HG03066 (cell line): ENCODE measurements around the gene TTC16.
A peak's percentile ranks its signal among the peaks of the same experiment; 100 is the strongest.

ENCODE experiments used
- ATAC-seq: cut with Tn5 transposase; IDR thresholded peaks from one replicate; pipeline ENCODE4 v1.9.1; 2021; ENCODE audit warnings: low read depth; ENCODE audit not compliant: unreplicated experiment

Gene TTC16

DNA sequence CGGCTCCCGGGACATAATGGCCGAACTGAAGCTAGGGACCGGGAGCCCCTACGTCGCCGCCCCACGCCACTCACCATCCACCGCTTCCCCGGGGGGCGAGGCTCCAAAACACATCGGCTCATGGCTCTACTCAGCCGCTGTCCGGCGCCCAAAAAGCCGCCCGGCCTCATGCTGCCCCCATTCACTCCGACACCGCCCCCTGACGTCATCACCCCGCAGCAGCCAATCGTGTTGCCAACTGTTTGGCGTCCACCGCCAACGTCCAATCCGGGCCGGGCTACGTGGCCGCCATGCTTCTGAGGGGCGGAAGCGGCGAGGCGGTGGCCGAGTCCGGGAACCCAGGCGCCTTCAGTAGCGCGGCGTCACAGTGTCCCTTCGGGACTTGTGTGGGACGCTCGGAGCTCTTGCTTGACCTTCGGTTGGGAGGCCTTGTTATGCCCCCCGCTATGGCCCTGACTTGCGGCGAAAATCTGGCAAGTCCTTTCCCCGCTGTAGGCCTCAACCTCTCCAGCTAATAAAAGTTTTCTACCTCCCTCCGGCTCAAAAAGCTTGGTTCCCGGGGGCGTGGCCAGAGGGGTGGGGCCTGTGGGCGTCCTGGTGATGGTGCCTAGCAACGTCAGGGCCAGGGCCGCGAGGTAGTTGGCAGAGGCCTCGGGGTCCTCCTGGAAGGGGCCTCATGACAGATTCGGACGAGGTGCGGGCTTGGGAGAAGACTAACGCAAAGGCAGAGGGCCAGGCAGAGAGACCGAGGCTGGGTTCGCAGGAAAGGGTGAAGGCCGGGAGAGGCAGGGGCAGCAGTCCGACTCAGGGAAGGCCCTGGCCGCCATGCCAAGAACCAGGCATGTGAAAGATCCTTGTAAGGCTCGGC is at the start of gene TTC16, which contains the start of gene PTRH1:
TTC16 (plus strand) TSS at position 610 of the 868 bp plus-strand sequence; CDS start at position 677, 67 bp downstream.
PTRH1 (minus strand) TSS at position 194 of the 868 bp plus-strand sequence; CDS start at position 170, 24 bp downstream.
- ATAC-seq = peak; percentile 87

DNA sequence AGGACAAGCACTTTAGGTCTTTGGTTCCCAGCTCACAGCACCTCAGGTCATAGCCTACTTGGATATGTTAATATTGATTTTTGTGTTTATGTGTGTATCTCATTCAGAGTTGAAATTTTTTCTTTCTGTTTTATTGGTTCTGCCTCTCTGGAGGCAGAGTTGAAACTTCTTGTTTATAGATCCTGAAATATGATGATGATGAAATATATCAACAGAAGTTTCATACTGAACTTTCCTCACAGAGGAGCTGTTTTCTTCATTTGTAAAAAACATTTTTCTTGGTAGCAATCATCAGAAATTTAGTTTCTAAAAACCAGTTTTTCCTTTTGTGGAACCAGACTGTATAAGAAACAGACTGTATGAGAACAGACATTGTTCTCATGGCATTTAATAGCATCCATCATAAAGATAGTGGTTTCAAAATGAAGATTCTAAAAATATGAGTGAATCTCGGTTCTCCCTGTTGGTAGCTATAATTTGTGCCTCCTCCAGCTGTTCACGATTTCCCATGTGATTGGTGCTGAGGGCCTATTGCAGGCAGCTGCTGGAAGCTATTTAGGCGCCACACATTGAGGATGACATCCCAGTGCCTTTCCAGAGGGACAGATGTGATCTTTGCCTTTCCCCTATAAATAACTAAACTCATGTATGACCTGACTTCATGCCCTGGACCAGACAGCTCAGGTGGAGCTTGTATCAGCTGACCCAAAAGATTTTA is 48.6 kb upstream of the TTC16 start:
- ATAC-seq = no peak

DNA sequence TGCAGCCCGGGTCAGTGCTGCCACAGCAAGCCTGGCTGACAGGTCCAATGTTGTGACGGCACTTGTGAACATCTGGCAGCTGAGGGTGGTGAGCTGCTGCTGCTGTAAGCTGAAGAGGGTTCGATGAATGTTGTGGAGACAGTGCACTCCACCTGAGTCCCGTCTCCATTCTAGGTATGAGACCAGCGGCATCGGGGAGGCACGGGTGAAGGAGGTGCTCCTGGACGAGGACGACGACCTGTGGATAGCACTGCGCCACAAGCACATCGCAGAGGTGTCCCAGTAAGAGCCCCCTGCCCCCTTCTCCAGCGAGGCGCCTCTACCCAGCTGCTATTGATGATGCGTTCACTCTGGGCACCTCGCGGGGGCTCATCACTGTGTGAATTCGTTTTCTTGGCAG is 48.0 kb upstream of the TTC16 start:
- ATAC-seq = no peak

GRCh38 chr9:127673234-127673633 is 42.6 kb upstream of the TTC16 start:
- no peak for ATAC-seq

DNA sequence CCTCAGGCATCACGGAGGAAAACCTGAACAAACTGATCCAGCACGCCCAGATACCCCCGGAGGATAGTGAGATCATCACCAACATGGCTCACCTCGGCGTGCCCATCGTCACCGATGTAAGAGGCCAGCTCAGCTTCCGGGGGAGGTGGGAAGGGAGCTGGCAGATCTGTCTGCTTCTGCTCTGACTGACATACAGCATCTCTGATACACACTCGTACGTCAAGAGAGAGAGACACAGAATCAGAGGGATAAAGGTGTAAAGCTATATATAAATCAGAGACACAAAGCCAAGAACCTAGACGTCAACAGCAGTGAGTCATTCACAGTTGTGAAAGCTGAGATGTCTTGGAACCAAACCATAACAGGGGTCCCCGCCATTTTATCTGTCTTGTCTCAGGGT is 39.2 kb upstream of the TTC16 start:
- no peak for ATAC-seq

DNA sequence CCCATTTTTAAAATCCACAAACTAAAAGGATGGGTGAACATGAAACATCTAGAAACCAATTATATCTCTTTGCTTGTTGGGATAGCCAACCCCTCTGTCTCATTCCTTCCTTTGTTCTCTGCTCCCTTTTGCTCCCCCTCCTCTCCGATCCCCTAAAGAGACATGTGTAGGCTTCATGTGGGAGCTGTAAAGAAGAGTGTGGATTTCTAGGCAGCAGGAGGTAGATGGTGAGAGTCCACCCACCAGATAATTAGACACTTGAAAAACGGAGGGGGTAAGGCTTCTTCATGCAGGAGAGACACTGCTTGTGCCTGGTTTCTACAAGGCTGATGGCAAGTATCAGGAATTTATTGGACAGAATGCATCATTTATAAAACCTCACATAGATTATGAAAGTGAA is 36.4 kb upstream of the TTC16 start:
- ATAC-seq = no peak

GRCh38 chr9:127680226-127680625 is 35.7 kb upstream of the TTC16 start:
- no peak for ATAC-seq

DNA sequence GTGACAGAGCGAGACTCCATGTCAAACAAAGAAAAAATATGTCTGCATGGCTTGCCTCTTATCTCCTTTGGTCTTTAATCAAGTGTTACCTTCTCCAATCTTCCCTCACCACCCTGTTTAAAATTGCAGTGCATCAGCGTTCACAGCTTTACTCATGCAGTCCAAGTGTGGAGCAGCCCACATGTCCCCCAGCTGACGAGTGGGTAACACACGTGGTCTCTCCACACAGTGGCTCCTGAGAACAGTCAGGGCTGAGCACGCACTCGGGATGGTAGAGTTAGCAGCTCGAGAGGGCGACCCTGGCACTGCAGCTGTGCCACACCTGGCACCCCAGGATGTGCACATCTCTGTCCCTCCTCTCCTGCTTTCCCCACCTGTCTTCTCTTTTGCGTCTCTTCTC is 35.0 kb upstream of the TTC16 start:
- no peak for ATAC-seq

DNA sequence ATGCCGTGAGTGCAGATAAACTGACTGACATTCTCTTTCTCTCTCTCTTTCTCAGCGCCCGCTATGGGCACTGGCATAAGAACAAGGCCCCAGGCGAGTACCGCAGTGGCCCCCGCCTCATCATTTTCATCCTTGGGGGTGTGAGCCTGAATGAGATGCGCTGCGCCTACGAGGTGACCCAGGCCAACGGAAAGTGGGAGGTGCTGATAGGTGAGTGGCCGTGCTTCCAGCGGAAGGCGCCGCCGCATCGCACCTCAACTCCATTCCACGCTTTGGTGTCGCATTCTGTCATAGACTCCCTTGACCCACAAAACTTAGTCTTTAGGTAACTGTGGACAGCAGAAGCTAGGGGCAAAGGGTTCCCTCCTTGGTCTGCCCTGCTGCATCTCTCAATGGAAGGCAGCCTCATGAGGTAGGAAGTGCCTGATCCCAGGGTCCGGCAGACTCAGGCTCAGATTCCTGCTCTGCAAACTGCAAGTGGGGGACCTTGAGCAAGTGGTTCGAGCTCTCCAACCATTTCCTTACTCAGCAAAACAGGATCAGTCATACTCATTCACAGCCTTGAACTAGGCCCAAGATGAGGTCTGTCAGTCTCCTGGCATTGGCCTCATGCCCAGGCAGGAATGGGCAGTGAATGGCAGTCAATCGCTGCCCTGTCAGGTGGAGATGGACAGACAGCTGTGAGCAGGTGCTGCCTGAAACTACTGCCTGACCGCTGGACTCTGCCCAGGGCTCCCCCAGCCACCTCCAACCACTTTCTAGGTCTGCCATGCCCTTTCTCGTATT is 33.3 kb upstream of the TTC16 start:
- ATAC-seq = no peak

- no peak for ATAC-seq
These were observed 32.2 kb upstream of the TTC16 start for GRCh38 chr9:127683723-127684122.

DNA sequence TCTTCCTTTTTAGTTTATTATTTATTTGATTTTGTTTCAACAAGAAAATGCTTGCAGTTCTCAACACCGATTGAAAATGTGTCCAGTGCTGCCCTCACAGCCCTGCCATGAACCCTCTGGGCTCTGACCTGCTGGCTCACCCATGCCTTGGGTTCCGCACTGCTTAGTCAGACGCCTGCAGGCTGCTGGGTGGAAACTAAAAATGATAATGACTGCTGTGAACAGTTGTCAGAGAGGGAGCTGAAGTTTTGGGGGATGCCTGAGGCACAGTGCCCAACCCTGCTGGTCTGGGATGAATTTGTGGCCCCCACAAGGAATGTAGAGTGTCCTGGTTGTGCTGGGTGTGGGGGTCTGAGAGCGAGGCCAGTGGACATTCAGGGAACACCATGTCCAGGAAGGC is 31.3 kb upstream of the TTC16 start:
- ATAC-seq = no peak

GRCh38 chr9:127686461-127687393 is 29.2 kb upstream of the TTC16 start:
- no peak for ATAC-seq

- no peak for ATAC-seq
These were observed 26.4 kb upstream of the TTC16 start for GRCh38 chr9:127689329-127690000.

DNA sequence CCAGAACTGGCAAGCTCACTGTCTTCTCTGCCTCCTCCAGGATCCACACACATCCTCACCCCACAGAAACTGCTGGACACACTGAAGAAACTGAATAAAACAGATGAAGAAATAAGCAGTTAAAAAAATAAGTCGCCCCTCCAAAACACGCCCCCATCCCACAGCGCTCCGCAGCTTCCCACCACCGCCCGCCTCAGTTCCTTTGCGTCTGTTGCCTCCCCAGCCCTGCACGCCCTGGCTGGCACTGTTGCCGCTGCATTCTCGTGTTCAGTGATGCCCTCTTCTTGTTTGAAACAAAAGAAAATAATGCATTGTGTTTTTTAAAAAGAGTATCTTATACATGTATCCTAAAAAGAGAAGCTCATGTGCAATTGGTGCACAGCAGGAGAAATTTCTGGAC is 25.1 kb upstream of the TTC16 start:
- ATAC-seq = no peak

DNA sequence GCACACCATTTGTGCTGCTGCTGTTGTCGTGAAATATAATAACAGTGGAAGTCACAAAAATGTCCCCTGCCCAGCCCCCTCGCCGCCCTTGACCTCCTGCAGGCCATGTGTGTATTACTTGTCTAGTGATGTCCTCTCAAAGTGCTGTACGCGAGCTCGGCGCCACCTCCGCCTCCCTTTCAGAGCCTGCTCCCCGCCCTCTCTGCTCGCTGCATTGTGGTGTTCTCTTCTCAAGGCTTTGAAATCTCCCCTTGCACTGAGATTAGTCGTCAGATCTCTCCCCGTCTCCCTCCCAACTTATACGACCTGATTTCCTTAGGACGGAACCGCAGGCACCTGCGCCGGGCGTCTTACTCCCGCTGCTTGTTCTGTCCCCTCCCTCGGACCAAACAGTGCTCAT is 23.8 kb upstream of the TTC16 start:
- ATAC-seq = no peak

GRCh38 chr9:127693143-127693542 is 22.7 kb upstream of the TTC16 start:
- no peak for ATAC-seq

GRCh38 chr9:127693697-127694096 is 22.2 kb upstream of the TTC16 start:
- ATAC-seq = no peak

- no peak for ATAC-seq
These were observed 20.8 kb upstream of the TTC16 start for GRCh38 chr9:127694890-127695720.
